ENCODE measurements around the gene SCAI.

Gene SCAI

GRCh38 chr9:125049212-125050049 lies 93.9 kb downstream of the SCAI start:
- Histone ChIP-seq H3K27me3 (replicated peaks; ENCODE audit: control insufficient read depth, insufficient read depth, low read length) (no peaks in the 10 kb centered on the region), H3K4me3 (replicated peaks; ENCODE audit: low read depth, low read length) (no peak overlapping the region), H3K36me3 (ENCODE audit: control insufficient read depth, insufficient read depth, low read length) (no peaks in the 10 kb centered on the region; the same call in 1 of the 2 replicates)
- TF ChIP-seq CTCF (IDR thresholded peaks at IDR 0.05; ENCODE audit: insufficient read depth, low read length, poor library complexity, severe bottlenecking), result no peak
- DNase-seq (ENCODE audit: extremely low read depth, insufficient read length), result no peak

- no peaks in the 10 kb centered on the region for H3K27me3 ChIP-seq (replicated peaks; ENCODE audit: control insufficient read depth, insufficient read depth, low read length)
- no peak for TF ChIP-seq CTCF (IDR thresholded peaks at IDR 0.05; ENCODE audit: insufficient read depth, low read length, poor library complexity, severe bottlenecking)
- no peaks in the 10 kb centered on the region; the same call in 1 of the 2 replicates for H3K36me3 ChIP-seq (ENCODE audit: control insufficient read depth, insufficient read depth, low read length)
- DNase-seq (ENCODE audit: extremely low read depth, insufficient read length), result no peak
- H3K4me3 ChIP-seq (replicated peaks; ENCODE audit: low read depth, low read length), result no peak overlapping the region
These were observed 99.7 kb downstream of the SCAI start for GRCh38 chr9:125043631-125044030.

- no peak for TF ChIP-seq CTCF (IDR thresholded peaks at IDR 0.05; ENCODE audit: insufficient read depth, low read length, poor library complexity, severe bottlenecking)
These were observed 100.2 kb downstream of the SCAI start for GRCh38 chr9:125043148-125043547.

GRCh38 chr9:125038166-125038565 lies 105.2 kb downstream of the SCAI start:
- no peaks in the 10 kb centered on the region for H3K27me3 ChIP-seq (replicated peaks; ENCODE audit: control insufficient read depth, insufficient read depth, low read length)
- no peak for DNase-seq (ENCODE audit: extremely low read depth, insufficient read length)
- no peak overlapping the region for H3K4me3 ChIP-seq (replicated peaks; ENCODE audit: low read depth, low read length)
- TF ChIP-seq CTCF (IDR thresholded peaks at IDR 0.05; ENCODE audit: insufficient read depth, low read length, poor library complexity, severe bottlenecking), result no peak
- H3K36me3 ChIP-seq (ENCODE audit: control insufficient read depth, insufficient read depth, low read length), result no peaks in the 10 kb centered on the region; the same call in 1 of the 2 replicates

More at GRCh38 chr9:125043148-125043547, 100.2 kb downstream of the SCAI start:
- H3K27me3 ChIP-seq (replicated peaks; ENCODE audit: control insufficient read depth, insufficient read depth, low read length), result no peaks in the 10 kb centered on the region
- H3K36me3 ChIP-seq (ENCODE audit: control insufficient read depth, insufficient read depth, low read length), result no peaks in the 10 kb centered on the region; the same call in 1 of the 2 replicates
- no peak for DNase-seq (ENCODE audit: extremely low read depth, insufficient read length)
- H3K4me3 ChIP-seq (replicated peaks; ENCODE audit: low read depth, low read length), result no peak overlapping the region

- Histone ChIP-seq H3K36me3 (ENCODE audit: control insufficient read depth, insufficient read depth, low read length) (no peaks in the 10 kb centered on the region), H3K4me3 (replicated peaks; ENCODE audit: low read depth, low read length) (no peak overlapping the region), H3K27me3 (replicated peaks; ENCODE audit: control insufficient read depth, insufficient read depth, low read length) (no peaks in the 10 kb centered on the region)
- no peak for DNase-seq (ENCODE audit: extremely low read depth, insufficient read length)
- TF ChIP-seq CTCF (IDR thresholded peaks at IDR 0.05; ENCODE audit: insufficient read depth, low read length, poor library complexity, severe bottlenecking), result no peak
These were observed 115.3 kb downstream of the SCAI start for GRCh38 chr9:125028041-125028440.

All from GM06990 (cell line).